Measurements from ENCODE around the gene MAPK12.

MAPK12 gene

DNA sequence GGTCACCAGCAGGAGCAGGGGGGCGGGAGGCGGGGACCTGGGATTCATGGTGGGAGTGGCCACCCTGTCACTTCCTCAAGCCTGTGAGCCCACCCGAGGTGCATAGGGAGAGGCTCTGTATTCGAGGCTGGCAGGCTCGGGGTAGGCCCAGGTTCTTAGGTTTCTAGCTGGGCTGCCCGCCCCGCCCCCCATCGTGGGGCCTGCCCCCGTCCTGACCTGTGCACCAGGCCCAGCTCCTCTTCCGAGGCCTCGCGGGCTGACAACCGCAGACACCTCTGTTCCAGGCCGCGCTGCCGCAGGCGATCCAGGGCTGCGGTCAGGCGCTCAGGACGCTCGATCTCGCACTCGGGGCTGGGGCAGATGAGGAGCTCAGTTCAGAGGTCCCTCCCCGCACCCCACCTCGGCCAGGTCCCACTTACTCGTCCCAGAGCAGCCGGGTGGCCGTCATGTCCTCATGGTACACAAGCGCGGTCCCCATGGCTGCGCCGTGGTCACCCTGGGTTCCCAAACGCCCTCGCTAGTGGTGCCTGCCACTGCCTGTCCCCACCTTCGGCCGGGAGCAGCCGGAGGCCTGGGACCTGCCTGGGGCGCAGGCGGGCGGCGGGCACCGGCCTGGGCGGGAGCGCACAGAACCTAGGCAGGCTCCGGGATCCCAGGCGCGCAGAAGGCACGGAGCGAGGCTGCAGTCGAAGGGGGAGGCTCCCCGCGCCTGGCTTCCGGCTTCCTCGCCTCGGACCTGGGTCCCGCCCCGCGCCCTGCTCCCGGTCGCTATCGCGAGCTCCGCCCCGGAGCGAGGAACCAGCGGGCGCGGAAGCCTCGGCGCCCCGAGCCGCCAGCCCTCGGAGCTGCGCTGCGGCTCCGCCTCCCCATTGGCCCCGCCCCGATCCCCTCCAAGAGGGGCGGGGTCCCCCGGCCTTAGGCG lies 10.7 kb downstream of the MAPK12 start, which contains the start of gene HDAC10:
Gene HDAC10 (minus strand): TSS at position 711 of the 922 bp plus-strand sequence. CDS start 233 bp downstream, at position 478.
- DNase-seq = peak in 1 of 2 experiments; percentile 57

DNA sequence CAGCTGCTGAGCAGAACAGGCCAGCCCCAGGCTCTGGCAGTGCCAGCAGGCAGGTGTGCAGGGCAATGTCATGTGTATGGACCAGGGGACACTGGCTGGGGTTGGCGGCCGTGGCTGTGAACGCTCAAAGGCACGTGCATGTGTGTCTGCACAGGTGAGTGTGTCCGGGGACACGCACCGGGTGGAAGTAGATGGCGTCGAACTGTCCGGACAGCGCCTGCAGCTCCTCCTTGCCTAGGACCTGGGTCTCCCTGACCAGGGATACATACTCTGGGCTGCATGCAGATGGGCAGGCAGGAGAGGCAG lies 11.3 kb downstream of the MAPK12 start:
- DNase-seq = no peak

DNA sequence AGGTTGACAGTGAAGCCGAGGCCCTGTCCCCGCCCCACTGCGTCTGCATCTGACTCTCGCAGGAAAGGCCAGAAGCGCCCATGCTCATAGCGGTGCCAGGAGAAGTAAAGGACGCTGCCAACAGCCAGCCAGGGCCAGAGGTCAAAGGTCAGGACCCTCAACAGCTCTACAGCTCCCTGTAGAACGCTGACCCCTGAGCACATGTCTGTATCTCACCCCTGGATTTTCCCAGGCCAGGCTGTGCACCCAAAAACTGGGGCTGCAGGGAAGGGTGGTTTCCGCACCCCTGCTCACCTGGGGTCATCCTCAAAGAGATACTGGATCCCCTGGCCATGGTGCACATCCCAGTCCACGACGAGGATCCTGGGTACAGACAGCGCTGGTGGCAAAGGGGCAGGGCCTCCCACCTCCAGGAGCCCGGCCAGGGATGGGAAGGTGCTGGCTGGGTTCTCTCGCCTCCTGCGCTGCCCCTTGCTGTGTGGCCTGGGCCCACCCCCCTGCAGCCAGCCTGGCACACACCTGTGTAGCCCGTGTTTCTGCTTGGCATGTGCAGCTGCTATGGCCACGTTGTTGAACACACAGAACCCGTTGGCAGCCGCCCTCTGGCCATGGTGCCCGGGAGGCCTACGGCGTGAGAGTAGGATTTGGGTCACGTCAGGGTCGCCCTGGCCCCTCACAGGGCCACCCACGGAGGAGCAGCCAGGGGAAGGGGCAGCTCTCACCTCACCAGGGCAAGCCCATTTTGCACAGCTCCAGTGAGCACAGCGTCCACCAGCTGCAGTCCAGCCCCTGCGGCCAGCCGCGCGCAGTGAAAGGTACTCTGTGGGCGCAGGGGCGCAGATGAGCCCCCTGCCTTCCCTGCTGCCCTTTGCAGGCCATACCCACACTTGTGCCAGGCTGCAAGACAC lies 11.9 kb downstream of the MAPK12 start:
- DNase-seq = no peak

DNA sequence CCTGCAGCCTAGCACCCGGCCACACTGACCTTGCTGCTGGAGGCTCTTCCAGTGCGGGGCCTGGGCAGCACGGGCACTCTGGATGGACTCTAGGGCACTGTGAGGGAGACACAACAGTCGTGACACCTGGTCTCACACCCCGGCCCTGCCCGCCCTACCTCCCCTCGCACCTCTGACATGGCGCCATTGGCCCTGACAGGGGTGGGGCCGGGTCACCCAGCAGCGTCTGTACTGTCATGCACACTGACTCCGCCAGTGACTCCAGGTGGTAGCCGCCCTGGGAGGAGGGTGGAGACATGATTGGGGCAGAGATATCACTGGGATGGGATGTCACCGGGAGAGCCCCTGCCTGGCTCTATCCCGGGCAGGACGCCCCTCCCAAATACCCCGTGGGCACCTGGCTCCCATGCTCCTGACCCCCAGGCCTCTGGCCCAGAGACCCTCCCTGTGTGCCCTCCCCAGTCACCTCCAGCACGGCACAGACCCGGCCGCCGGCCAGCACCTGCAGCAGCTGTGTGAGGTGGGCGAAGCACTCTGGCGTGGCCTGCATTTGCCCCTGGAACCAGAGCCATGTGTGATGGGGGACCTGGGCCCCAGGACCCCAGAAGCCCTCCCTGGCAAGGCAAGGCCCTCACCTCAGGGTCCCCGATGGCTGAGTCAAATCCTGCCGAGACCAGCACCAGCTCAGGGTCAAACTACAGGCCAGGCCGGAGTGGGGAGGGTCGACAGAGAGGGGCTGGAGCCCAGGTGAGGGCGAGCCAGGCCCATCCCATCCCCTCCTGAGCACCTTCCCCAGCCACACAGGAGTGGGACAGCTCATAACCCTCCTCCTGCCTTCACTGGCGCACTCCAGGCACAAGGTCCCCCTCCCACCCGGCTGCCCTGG lies 13.0 kb downstream of the MAPK12 start:
- DNase-seq = no peak

DNA sequence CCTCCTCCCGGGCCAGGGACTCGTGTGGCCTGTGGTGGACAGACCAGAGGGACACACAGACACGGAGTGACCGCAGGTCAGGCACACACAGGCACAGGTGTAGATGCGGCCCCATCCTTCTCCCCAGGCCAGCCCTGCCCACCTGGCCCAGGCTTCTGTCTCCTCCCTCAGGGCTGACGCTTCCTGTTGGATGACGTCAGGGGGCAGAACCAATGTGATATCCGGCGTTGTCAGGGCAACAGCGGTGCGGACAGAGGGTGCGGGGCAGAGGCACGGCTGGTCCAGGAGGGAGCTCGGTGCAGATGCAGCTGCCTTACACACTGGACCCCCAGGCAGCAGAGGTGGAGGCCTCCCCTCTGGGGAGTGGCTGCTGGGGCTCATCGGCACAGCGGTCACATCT lies 13.7 kb downstream of the MAPK12 start:
- DNase-seq = no peak

DNA sequence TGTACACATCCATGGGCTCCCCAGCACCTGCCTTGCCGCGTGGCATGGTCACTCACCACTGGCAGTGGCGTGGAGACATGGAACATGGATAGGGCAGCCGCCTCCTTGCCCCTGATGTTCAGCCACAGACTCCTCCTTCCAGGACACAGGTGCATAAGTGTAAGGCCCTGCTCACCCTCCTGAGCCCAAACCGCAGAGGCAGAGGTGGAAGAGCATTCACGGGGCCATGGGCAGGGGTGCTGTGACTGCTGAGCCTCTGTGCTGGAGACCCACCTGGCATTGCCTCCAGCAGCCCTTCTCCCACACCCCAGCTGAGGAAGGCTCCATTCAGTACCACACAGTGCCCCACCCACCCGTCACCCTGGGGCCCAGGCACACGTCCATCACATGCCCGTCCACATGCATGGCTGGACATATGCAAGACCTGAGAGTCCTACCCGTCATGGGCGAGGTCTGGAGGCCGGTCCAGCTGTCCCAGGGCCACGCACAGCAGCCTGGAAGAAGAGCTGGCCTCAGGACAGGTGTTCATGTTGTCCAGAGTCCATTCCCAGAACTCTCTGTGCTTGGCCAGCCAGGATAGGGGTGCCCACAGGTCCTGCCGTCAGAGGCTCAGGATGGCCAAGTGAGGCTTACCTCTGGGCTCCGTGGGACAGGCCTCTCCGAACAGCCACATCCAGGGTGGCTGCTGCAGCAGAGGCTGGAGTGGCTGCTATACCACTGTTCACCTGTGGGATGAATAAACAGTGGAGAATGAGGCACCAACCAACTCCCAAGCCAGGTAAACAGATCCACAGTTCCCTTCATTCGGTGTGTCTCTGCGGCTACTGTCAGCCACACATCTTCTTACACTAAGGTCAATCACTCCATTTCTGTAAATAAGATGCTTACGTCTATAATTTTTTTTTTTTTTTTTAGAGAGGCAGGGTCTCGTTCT lies 15.0 kb downstream of the MAPK12 start:
- no peak for DNase-seq

DNA sequence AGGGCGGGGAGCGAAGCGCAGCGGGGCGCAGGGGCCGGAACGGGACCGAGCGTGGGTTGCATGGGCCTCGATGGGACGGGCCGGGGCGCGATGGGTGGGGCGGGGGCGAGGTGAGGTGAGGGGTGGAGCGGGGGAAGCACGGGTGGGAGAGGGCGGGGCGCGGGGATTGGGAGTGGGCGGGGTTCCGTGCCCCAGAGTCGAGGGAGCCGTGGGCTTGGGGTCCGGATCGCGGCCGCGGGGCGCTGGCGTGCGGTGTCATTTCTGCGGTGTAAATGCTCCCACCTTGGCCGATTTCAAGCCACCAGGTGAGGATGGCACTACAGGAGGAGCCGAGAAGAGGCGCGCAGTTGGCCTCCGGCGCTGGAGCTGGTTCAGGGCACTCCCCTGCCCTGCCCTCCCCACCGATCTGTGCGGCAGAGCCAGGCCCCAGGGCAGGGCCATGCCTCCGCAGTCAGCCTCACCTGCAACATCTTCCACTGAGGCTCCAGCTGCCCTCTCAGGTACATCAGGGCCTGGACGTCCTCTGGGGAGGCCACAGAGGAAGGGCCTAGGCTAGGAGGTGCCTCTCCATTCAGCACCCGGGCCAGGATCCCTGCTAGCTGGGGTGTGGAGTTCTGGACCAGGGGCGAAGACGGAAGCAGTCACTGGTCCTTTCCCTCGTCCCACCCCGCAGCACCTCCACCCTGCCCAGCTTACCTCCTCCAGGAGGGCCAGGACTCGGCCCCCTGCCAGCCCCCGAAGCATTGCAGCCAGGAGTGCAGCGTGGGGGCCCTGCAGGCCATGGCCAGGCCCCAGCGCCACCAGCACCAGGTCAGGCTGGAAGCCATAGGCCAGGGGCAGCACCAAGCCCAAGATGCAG lies 16.0 kb downstream of the MAPK12 start:
- no peak for DNase-seq

DNA sequence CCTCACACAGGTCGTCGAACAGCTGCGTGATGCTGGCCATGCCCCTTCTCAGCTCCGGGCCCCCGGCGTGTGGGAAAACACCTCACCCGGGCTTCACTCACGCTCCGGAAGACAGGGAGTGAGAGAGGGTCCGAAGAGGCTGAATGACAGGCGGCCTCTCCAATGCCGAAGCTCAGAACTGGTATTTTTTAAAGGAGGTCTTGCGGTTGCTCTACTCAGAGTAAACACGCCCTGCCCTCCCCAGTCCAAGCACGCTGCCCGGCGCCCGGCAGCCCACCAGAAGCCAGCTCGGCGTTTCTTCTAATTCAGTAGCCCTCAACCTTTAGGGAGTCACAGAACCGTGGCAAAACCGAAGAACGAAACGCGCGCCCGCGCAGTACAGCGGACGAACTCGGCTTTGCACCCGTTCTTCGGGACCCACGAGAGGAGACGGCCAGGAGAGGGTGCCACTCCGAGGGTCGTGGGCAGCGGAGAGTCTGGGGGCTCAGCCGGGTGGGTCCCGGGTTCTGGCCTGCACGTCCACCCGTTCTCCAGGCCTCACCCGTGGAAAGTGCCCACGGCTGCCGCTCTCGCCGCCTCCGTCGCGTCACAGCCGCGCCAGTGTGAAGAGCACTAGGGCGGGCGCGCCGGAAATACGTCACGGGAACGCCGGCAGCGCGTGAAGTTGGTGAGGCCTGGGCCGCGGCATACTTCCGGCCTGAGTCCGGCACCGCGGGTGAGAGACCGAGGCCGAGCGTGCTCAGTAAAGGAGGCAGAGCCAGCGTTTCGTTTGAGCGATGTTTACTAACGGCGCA lies 16.9 kb downstream of the MAPK12 start, which contains the start of gene TUBGCP6:
Gene TUBGCP6 (minus strand): TSS at position 604 of the 794 bp plus-strand sequence. CDS start 564 bp downstream, at position 40.
- peak; percentile 72 to 90 for DNase-seq

DNA sequence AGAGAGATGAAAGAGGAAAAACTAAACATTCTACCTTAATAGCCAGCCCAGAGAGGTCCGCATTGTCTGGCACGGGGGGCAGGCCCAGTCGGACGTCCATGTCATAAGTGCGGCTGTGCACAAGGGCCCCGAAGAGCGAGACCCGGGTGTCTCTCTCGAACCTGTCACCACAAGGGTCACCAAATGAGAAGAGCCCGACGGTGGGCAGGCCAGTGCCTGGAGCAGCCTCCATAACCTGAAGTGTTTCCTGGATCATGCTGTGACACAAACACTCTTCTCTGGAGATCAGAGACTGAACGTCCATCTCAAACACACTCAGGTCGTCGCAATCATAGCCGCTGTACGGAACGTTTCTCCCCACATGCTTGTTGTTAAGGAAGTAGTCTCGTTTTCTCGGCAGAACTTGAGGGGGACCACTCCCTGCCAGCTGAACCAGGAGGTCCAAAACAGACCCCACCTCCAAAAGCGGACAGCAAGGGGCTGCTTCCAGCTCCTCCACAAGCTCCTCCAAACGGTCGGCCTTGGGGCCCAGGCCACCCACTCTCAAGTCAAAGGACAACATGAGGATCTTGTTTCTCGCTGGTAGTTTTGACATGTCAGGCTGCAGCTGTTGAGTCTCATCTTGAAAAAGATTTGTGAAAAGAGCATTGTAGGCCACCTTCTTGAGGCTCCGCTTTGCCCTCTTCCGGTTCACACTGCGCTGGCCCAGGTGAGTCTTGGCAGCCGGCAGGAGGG lies 17.6 kb downstream of the MAPK12 start:
- DNase-seq = no peak

DNA sequence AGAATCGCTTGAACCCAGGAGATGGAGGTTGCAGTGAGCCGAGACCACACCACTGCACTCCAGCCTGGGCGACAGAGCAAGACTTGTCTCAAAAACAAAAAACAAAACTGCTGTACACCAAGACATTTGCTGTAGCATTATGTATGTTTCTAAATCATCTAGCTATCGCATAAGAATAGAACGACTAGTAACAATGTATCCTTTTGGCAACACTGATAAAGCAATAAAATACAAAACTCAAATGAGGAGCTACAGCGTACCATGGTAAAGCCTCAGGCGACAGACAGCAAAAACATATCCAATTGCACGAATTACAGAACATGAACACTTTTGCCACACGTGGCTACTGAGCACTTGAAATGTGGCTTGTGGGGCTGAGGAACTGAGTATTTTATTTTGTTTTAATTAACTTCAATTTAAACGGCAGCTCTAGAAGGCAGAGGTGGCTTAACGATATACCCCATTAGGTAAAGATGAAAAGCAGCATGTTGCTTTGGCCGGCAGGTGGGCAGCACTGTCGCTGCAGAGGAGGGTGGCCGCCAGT lies 19.0 kb downstream of the MAPK12 start:
- DNase-seq = peak in 1 of 2 experiments; percentile 26

DNA sequence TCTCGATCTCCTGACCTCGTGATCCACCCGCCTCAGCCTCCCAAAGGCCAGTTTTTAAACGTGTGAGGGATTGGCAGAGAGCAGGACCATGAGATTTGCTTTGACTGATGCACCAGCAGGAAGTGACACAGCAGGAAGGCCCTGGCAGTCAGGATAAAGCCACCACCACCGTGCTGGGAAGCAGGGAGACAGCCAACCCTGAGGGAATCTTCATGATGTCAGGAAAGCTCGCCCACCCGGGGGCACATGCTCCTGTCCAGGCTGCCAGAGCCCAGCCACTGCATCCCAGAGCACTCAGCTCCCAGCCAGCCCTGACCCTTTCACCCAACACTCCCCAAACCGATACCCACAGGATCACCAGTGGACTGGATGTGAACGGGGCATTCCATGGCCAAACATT lies 22.7 kb downstream of the MAPK12 start:
- no peak for DNase-seq

DNA sequence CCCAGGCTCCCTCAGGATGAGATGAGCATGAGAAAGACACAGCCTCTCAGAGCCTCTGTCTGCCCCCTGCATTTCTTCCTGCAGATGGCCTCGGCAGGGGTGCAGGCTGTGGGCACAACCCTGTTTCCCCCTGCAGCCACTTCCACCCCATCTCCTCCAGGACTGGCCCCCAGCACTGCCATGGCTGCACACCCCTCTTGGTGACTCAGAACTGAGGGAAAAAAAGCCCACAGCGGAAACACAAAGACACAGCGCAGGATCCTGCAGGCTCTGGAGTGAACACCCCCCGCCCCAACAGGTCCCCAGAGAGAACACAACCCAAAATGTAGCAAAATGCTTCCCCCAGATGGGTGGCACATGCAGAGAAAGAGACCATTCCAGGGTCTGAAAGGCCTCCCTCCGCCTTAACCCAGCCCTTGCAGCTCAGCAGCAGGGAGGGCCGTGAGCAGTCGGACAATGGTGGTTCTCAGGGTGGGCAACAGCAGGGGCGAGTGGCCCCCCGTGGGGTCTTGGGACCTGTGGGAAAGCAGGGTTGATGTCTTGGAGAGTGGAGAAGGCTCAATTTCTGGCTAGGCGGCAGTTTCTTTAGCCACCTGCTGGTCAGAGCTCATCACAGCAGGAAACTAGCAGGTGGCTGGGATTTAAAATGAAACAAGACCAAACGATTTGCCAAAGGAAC lies 24.6 kb downstream of the MAPK12 start:
- DNase-seq = peak; percentile 17 to 40

DNA sequence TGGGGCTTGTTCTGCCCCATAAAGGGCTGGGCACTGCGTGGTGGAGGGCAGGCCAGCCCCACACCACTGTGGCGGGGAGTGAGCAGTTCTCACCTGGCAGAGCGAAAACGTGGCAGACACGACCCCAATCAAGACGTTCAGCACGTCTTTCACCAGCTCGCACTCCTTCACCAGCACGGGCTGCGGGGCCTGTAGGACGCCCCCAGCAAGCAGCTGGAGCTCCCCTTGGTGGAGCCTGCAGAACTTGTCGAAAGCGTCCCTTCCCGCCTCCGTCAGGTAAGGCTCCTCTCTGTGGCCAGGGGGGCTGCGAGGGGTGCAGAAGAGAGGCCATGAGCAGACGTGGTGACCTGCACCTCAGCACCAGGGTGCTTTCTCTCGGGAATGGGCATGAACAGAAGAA lies 28.3 kb downstream of the MAPK12 start:
- DNase-seq = no peak

DNA sequence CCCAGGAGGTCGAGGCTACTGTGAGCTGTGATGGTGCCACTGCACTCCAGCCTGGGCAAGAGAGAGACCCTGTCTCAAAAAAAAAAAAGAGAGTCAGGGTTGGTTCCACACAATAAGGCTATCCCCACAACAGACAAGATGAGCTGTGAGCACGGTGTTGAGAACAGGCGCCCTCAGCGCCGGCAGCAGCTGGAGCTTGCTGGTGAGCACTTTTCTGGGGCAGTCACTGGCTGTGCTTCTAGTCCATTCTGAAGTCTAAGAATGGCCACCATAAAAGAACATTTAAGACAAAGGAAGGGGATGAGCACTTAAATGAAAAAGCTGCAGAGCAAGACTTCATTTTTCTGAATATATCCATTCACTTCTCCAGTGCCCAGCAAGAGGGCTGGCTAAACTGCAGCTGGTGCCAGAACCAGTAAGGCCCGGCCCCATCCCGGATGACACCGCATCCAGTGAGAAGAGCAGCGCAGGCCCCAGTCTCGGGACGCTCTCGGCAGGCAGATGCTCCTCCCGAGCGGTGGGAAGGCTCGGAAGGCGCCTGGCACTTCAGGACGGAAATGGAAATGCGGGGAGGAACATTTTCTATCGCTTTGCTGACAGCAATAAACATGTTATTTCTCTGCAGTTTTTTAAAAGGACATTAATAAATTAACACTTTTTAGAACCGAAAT lies 28.9 kb downstream of the MAPK12 start:
- no peak for DNase-seq

DNA sequence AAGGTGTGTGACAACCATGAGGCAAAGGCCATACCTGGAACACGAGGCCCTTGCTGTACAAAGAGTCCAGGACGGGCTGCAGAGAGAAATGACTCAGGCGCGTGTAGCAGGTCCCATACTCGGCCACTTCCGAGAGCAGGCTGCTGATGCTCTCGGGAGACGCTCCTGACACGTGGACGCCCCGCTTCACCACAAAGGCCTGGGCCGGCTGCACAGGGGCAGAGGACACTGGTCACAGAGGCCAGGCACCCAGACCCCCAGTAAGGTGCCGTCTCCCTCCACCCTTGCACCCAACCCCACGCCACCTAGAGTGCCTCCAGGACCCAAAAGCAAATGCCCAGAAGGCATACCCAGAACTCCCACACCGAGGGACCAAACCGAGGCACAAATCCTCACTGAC lies 32.1 kb downstream of the MAPK12 start:
- no peak for DNase-seq

DNA sequence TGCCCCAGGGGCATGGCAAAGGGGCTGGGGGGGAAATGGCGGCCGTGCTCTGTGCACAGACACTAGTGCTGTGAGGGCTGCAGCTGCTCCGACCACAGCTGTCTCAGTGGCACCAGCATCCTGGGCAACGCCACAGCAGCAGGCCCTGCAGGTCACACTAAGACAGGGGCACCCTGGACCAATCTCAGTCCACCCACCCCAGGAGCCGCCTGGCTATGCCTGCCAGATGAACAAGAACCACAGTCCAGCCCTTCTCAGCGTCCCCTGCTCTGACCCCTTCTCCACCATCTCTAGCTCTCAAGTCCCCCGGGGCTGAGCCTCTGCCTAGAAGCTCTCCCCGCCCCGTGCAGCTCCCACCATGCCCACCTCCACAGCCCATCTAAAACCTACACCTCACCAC lies 33.1 kb downstream of the MAPK12 start:
- DNase-seq = no peak

DNA sequence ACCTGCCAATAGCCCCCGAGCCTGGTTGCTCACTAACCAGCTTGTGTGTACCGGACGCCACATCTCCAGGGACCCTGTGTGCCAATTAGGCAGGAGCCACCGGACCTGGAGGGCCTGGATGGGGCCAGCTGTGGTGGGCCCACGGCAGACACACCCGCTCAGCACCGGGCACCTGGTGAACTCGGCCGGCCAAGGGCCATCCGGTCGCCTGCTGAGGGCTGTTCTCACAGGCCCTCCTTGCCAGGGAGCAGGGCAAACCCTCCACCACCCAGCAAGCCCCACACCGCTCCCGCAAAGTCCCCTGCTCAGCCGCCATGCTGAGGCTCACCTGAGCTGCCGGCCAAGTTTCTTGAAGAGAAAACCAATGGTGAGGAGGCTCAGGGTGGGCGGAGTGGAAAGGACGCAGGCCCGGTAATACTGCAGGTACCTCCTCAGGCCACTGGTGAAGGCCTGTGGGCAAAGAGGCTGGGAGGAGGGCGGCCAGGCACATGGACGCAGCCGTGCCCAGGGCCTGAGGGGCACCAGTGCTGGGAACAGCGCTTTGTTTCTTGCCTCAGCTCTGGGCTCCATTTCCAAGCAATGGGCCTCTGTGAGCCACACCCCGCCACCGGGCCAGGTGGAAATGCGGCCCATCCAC lies 33.8 kb downstream of the MAPK12 start:
- no peak for DNase-seq
